Keratinocyte (primary cell): ENCODE measurements around the gene SOX8. TPM values are rescaled to one million over a fixed set of nuclear protein-coding genes. Genes with fewer than 3 reads are reported as not detected.

ENCODE experiments used
- DNase-seq: peaks from one replicate; pipeline ENCODE4 v3.0.0-alpha.2; 2011; ENCODE audit warnings: low read depth, missing footprints, low spot score
- FAIRE-seq: peaks from 2 replicates; lab custom pipeline; 2011; peaks lifted over from hg19 to GRCh38; lab: Jason Lieb, UNC
- H2AFZ ChIP-seq: 2 replicates; pipeline ENCODE4 v1.6.0; 2012; ENCODE audit warnings: low read length, control low read depth, inconsistent platforms; ENCODE audit not compliant: control insufficient read depth
- H3K27ac ChIP-seq: 2 replicates; pipeline ENCODE4 v1.5.1; 2011; ENCODE audit warnings: low read length; ENCODE audit not compliant: control insufficient read depth, insufficient read depth
- H3K27me3 ChIP-seq: 3 replicates; pipeline ENCODE4 v1.6.0; 2011; ENCODE audit warnings: low read length; ENCODE audit not compliant: control insufficient read depth, insufficient read depth; ENCODE audit errors: extremely low read depth
- H3K36me3 ChIP-seq, 2 experiments: 2 replicates in 1 of 2; 3 replicates in 1 of 2; pipeline ENCODE4 v1.5.1; 2011; ENCODE audit warnings: low read length in 2 of 2, mild to moderate bottlenecking in 1 of 2; ENCODE audit not compliant: control insufficient read depth in 2 of 2, insufficient read depth in 2 of 2; ENCODE audit errors: extremely low read depth in 1 of 2
- H3K4me1 ChIP-seq: 3 replicates; pipeline ENCODE4 v1.5.1; 2011; ENCODE audit warnings: low read length; ENCODE audit not compliant: control insufficient read depth, insufficient read depth; ENCODE audit errors: extremely low read depth
- H3K4me2 ChIP-seq: 3 replicates; pipeline ENCODE4 v1.6.0; 2011; ENCODE audit warnings: low read depth, low read length; ENCODE audit not compliant: control insufficient read depth, insufficient read depth; ENCODE audit errors: extremely low read depth
- H3K4me3 ChIP-seq, 3 experiments: fragments of 200-600 bp in 1 of 3; sonication (generic) in 1 of 3; 2 replicates in 2 of 3; 3 replicates in 1 of 3; pipeline ENCODE4 v1.5.1; 2011 to 2016; ENCODE audit warnings: low read length in 3 of 3, mild to moderate bottlenecking in 3 of 3, control low read depth in 2 of 3, inconsistent platforms in 1 of 3, low read depth in 1 of 3, mixed read lengths in 1 of 3, mixed run types in 1 of 3, moderate library complexity in 1 of 3; ENCODE audit not compliant: control insufficient read depth in 2 of 3, insufficient read depth in 2 of 3; ENCODE audit errors: extremely low read depth in 1 of 3
- H3K79me2 ChIP-seq: 2 replicates; pipeline ENCODE4 v1.6.0; 2012; ENCODE audit warnings: low read length; ENCODE audit not compliant: control insufficient read depth, insufficient read depth
- H3K9ac ChIP-seq: 3 replicates; pipeline ENCODE4 v1.6.0; 2011; ENCODE audit warnings: low read length; ENCODE audit not compliant: control insufficient read depth, insufficient read depth; ENCODE audit errors: extremely low read depth
- H3K9me1 ChIP-seq: 3 replicates; pipeline ENCODE4 v1.6.0; 2011; ENCODE audit warnings: low read length; ENCODE audit not compliant: control insufficient read depth, insufficient read depth; ENCODE audit errors: extremely low read depth
- H3K9me3 ChIP-seq: 2 replicates; pipeline ENCODE4 v1.5.1; 2012; ENCODE audit warnings: low read depth, low read length; ENCODE audit not compliant: control insufficient read depth
- H4K20me1 ChIP-seq: 3 replicates; pipeline ENCODE4 v1.6.0; 2011; ENCODE audit warnings: low read length; ENCODE audit not compliant: control insufficient read depth, insufficient read depth; ENCODE audit errors: extremely low read depth
- CTCF ChIP-seq, 3 experiments: IDR thresholded peaks in 1 of 3; conservative IDR thresholded peaks in 1 of 3; optimal IDR thresholded peaks in 1 of 3; 2 replicates in 2 of 3; 3 replicates in 1 of 3; pipeline versions ENCODE3 to v1.5.1; 2011; ENCODE audit warnings: low read length in 3 of 3, mild to moderate bottlenecking in 3 of 3, moderate library complexity in 2 of 3, control low read depth in 1 of 3, inconsistent platforms in 1 of 3; ENCODE audit not compliant: insufficient read depth in 2 of 3; ENCODE audit errors: extremely low read depth in 1 of 3
- EZH2 ChIP-seq: IDR thresholded peaks from one replicate; pipeline ENCODE4 v1.6.1; 2012; ENCODE audit warnings: inconsistent platforms, mild to moderate bottlenecking, low read length, moderate library complexity
- dilution Hi-C: fragments of 300-500 bp; cut with MboI; formaldehyde crosslinking; loops from one replicate; pipeline ENCODE4 v1.7.0; 2020; ENCODE audit warnings: low sequenced_read_pairs; ENCODE audit not compliant: extremely low pct_ligation_motif_present
- polyA plus RNA-seq, 5 experiments: library from polyadenylated mRNA; depleted of rRNA in 3 of 5; stranded (reverse) in 3 of 5; stranded (forward) in 1 of 5; unstranded in 1 of 5; fragments of >200 nt; gene quantifications; 1 replicate in 1 of 5; 2 replicates in 3 of 5; 3 replicates in 1 of 5; pipeline versions ENCODE4 v1.2.1 to v1.2.3, GENCODE V29; 2011 to 2012; ENCODE audit warnings: missing spikeins in 2 of 5, low read depth in 1 of 5, low replicate concordance in 1 of 5

The SOX8 gene
- polyA plus RNA-seq, 1 donor (not counting 4 experiments of a cell fraction or from before 2014, with no cell fraction given): 0.03 TPM

- no peaks in the 10 kb centered on the region for H3K79me2 ChIP-seq
- no peak overlapping the region for H2AFZ ChIP-seq
- no peak overlapping the region for H3K4me2 ChIP-seq
- no peaks in the 10 kb centered on the region for H4K20me1 ChIP-seq
- FAIRE-seq (no peak), DNase-seq (no peak)
- H3K36me3 ChIP-seq: no peaks in the 10 kb centered on the region
- H3K27me3 ChIP-seq: peaks cover 68% of the 10 kb centered on the region
- no peaks in the 10 kb centered on the region for H3K9me1 ChIP-seq
- TF ChIP-seq CTCF (optimal IDR thresholded peaks at IDR 0.05 in 1 of 3, IDR thresholded peaks at IDR 0.05 in 1 of 3, conservative IDR thresholded peaks at IDR 0.05 in 1 of 3; ENCODE audit: extremely low read depth in 1 of 3, insufficient read depth in 2 of 3, low read length in 3 of 3) (no peak), EZH2 (no peak)
- H3K9me3 ChIP-seq: no peaks in the 10 kb centered on the region
- dilution Hi-C loops: no loop called here
- H3K4me3 ChIP-seq: no peak overlapping the region
- H3K27ac ChIP-seq: no peak overlapping the region
- no peaks in the 10 kb centered on the region for H3K4me1 ChIP-seq
- H3K9ac ChIP-seq: no peak overlapping the region
Measured at GRCh38 chr16:984736-985636, 3.4 kb downstream of the SOX8 start.

- dilution Hi-C loops: no loop called here
- no peak overlapping the region for H3K27ac ChIP-seq
Measured at GRCh38 chr16:985646-986400, 4.3 kb downstream of the SOX8 start.

More at GRCh38 chr16:985646-986400, 4.3 kb downstream of the SOX8 start:
- H3K4me1 ChIP-seq: no peaks in the 10 kb centered on the region
- FAIRE-seq (no peak), DNase-seq (no peak)
- no peaks in the 10 kb centered on the region for H3K9me1 ChIP-seq
- no peak overlapping the region for H2AFZ ChIP-seq
- H3K4me2 ChIP-seq: no peak overlapping the region
- no peak overlapping the region for H3K4me3 ChIP-seq
- no peak overlapping the region for H3K9ac ChIP-seq
- H3K27me3 ChIP-seq: peaks cover 59% of the 10 kb centered on the region
- H3K9me3 ChIP-seq: no peaks in the 10 kb centered on the region
- no peaks in the 10 kb centered on the region for H4K20me1 ChIP-seq
- TF ChIP-seq EZH2: no peak
- TF ChIP-seq CTCF (optimal IDR thresholded peaks at IDR 0.05 in 1 of 3, IDR thresholded peaks at IDR 0.05 in 1 of 3, conservative IDR thresholded peaks at IDR 0.05 in 1 of 3; ENCODE audit: extremely low read depth in 1 of 3, insufficient read depth in 2 of 3, low read length in 3 of 3): no peak
- no peaks in the 10 kb centered on the region for H3K79me2 ChIP-seq
- H3K36me3 ChIP-seq: no peaks in the 10 kb centered on the region
